T-helper 2 cell treated with Interferon-gamma antibody and Interleukin-4, amounts not matched to agents 100 ng/mL and 5 ng/mL, for 36 hours (primary cell): ENCODE measurements around the gene CYTH2. TPM values are rescaled to one million over a fixed set of nuclear protein-coding genes. Genes with fewer than 3 reads are reported as not detected.

Experiments used
- total RNA-seq: library from RNA; stranded (reverse); gene quantifications from 2 replicates; pipeline ENCODE4 v1.2.3, GENCODE V29; 2022

Gene CYTH2
- total RNA-seq, 1 donor from 2014 or later, result 44.2 TPM

Other genes starting within 250 kb of the CYTH2 start
- gene CARD8, start 213.5 kb upstream of the CYTH2 start, total RNA-seq, result 165 and 171 TPM in 2 replicates
- 0.39 and 0.93 TPM in 2 replicates for gene ZNF114, start 199.3 kb upstream of the CYTH2 start, total RNA-seq
- gene EMP3, start 143.8 kb upstream of the CYTH2 start, total RNA-seq, result 423 and 425 TPM in 2 replicates
- 14.4 and 17.6 TPM in 2 replicates for gene TMEM143, start 105.4 kb upstream of the CYTH2 start, total RNA-seq
- not detected in 2 replicates for gene SYNGR4, start 105.0 kb upstream of the CYTH2 start, total RNA-seq
- gene KDELR1, start 77.8 kb upstream of the CYTH2 start, total RNA-seq, result 73.3 and 77.8 TPM in 2 replicates
- 0.09 and 0.23 TPM in 2 replicates for gene GRIN2D, start 75.7 kb upstream of the CYTH2 start, total RNA-seq
- gene GRWD1, start 23.4 kb upstream of the CYTH2 start, total RNA-seq, result 49.9 TPM in 2 replicates
- 1.6 and 1.8 TPM in 2 replicates for gene KCNJ14, start 13.8 kb upstream of the CYTH2 start, total RNA-seq
- 2.8 and 3.4 TPM in 2 replicates for gene LMTK3, start 42.5 kb downstream of the CYTH2 start, total RNA-seq
- 0.16 TPM in 1 of 2 replicates, not detected in the other for gene SULT2B1, start 82.8 kb downstream of the CYTH2 start, total RNA-seq
- not detected in 2 replicates for gene SPACA4, start 137.4 kb downstream of the CYTH2 start, total RNA-seq
- 3.4 and 3.8 TPM in 2 replicates for gene FAM83E, start 145.7 kb downstream of the CYTH2 start, total RNA-seq
- gene RPL18, start 149.8 kb downstream of the CYTH2 start, total RNA-seq, result 1,606 and 1,641 TPM in 2 replicates
- 30.9 and 35.3 TPM in 2 replicates for gene SPHK2, start 150.1 kb downstream of the CYTH2 start, total RNA-seq
- 9.6 and 11.8 TPM in 2 replicates for gene DBP, start 168.0 kb downstream of the CYTH2 start, total RNA-seq
- 4.2 and 4.4 TPM in 2 replicates for gene CA11, start 176.8 kb downstream of the CYTH2 start, total RNA-seq
- gene NTN5, start 203.6 kb downstream of the CYTH2 start, total RNA-seq, result 0.23 and 0.50 TPM in 2 replicates
- not detected in 2 replicates for gene FUT2, start 226.6 kb downstream of the CYTH2 start, total RNA-seq